ENCODE data around the gene BMPR1B. TPM values are rescaled to one million over a fixed set of nuclear protein-coding genes. Genes with fewer than 3 reads are reported as not detected.
A peak's percentile ranks its signal among the peaks of the same experiment; 100 is the strongest.

Gene BMPR1B
- total and polyA plus RNA-seq, 9 of the 15 experiments (the other 6 are each of a cell fraction or from before 2014, with no cell fraction given): 0.01 TPM; not detected in 8

DNA sequence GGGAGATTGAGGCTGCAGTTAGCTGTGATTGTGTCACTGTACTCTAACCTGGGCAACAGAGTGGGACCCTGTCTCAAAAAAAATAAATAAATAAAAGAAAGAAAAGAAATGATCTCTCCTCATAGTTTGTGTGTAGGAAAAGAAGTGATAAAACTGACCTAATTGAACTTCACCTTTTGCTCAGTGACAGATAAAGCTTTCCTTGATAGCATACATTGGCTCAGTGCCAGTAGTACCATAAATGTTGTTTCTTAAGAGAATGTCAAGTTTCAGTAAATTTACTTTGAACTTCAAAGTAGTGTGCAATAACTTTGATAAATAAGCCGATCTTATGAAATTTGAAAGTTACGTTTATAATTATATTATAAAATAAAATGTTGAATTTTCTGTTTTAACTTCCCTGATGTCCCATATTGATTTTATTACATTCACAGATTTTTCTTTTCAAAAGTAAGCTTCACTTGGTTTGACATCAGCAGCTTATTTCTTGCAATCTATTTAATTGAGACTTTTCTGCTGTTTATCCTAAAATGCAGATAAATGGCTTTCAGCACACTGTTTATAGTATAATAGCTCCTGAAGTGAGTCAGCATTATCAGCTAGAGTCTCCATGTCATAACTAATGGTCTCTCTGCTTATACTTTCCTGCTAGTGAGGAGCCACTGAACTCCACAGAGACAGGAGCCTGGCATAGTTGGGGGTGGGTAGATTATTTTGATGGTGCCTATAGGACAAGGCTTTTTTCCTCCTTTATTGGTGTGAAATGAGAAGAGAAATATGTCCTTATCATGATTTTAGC is 330.1 kb downstream of the BMPR1B start (continued):
- TF ChIP-seq ZNF316 (IDR thresholded peaks at IDR 0.05) (peak; percentile 72), BACH1 (tag; IDR thresholded peaks at IDR 0.05) (0 out of 2 replicates have a peak, but pooled peaks have one; percentile 48), SAFB2 (IDR thresholded peaks at IDR 0.05; ENCODE audit: borderline replicate concordance, low read depth, low read length, severe bottlenecking) (no peak)

GRCh38 chr4:95091272-95091671 is 333.5 kb downstream of the BMPR1B start:
- POLR2A ChIA-PET: no interaction called here
- in situ Hi-C loops (cut with MboI): no loop called here
- Histone ChIP-seq H3K4me2 (ENCODE audit: insufficient read depth, low read length) (no peak overlapping the region), H3K9me3 (replicated peaks; ENCODE audit: control insufficient read depth, insufficient read depth, low read depth, low read length) (no peaks in the 10 kb centered on the region), H4K20me1 (replicated peaks; ENCODE audit: control insufficient read depth, insufficient read depth, low read length) (no peaks in the 10 kb centered on the region), H3K4me1 (replicated peaks in 1 of 2; ENCODE audit: control insufficient read depth in 2 of 2, insufficient read depth in 2 of 2, low read length in 2 of 2) (0 out of 5 replicates have a peak, but pooled peaks cover 0 to 2% of the 10 kb centered on the region in 2 experiments), H3K27ac (ENCODE audit: extremely low read depth, low read depth, low read length) (no peak overlapping the region), H3K9ac (ENCODE audit: insufficient read depth in 1 of 2, low read depth in 2 of 2, low read length in 2 of 2) (no peak overlapping the region), H3K4me3 (no peak overlapping the region), H2AFZ (ENCODE audit: low read depth, low read length) (no peak overlapping the region), H3K9me1 (ENCODE audit: control insufficient read depth, insufficient read depth, low read length) (no peaks in the 10 kb centered on the region), H3K27me3 (ENCODE audit: control insufficient read depth in 2 of 2, insufficient read depth in 2 of 2, low read length in 2 of 2) (no peaks in the 10 kb centered on the region; a peak in 1 of 5 replicates), H3K36me3 (ENCODE audit: control insufficient read depth, insufficient read depth, low read length) (no peaks in the 10 kb centered on the region), H3K79me2 (ENCODE audit: control insufficient read depth, insufficient read depth, low read length) (no peaks in the 10 kb centered on the region)
- WGBS (ENCODE audit: insufficient coverage, low coverage, missing lambda C conversion rate): 0% methylated on average over 3 of the region's 3 CpGs
- CTCF ChIA-PET (ENCODE audit: low intra/inter-chr PET ratio): no interaction called here
- no peak for DNase-seq (ENCODE audit: extremely low read depth in 1 of 4, low spot score in 3 of 4)
- no peak for ATAC-seq
- intact Hi-C loops (cut with micrococcal nuclease): no loop called here
- no peak for TF ChIP-seq NRF1 (conservative IDR thresholded peaks at IDR 0.05 in 1 of 2, IDR thresholded peaks at IDR 0.05 in 1 of 2)
- no peak for TF ChIP-seq FUS (optimal IDR thresholded peaks at IDR 0.05; ENCODE audit: low read depth, low read length)
- peak; percentile 26; the same call in 1 of the 2 replicates for TF ChIP-seq ZNF512 (tag; IDR thresholded peaks at IDR 0.05)
- no peak for TF ChIP-seq CHCHD3 (CRISPR knock-in tag; IDR thresholded peaks at IDR 0.05)
- no peak for TF ChIP-seq FOS (IDR thresholded peaks at IDR 0.05; ENCODE audit: extremely low read depth, insufficient read length)
- no peak for TF ChIP-seq HMG20A (CRISPR knock-in tag; conservative IDR thresholded peaks at IDR 0.05)
- no TSS peak for BruUV-seq (replicated peaks)
- no peak for FAIRE-seq
